ENCODE results near the gene MYH14.

MYH14 gene

DNA sequence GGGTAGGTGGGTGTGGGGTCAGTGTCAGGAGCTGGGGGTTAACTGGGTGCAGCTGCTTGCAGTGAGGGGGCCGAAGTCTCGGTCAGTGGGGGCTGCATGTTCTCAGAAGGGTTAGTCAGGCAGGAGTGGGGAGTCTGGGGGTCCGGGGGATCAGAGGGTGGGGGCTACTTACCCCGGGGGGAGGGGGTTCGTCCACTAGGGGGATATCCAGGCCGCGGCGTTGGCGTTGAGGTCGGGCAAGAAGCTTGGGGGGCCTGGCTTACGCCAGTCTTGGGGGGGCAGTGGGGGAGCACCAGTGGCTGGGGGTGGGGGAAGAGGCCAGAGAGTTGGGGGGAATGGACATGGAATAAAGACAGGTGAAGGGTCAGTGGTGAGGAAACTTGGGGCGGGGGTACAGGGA, 116.6 kb downstream of the MYH14 start:
- peaks cover 47% of the 10 kb centered on the region for H3K27me3 Mint-ChIP-seq (ENCODE audit: low read depth)
- H3K4me3 Mint-ChIP-seq: no peak overlapping the region
- H3K27ac Mint-ChIP-seq: no peak overlapping the region
- H3K9me3 Mint-ChIP-seq: no peaks in the 10 kb centered on the region
- H3K4me1 Mint-ChIP-seq: peaks cover 14% of the 10 kb centered on the region
- TF ChIP-seq, protein P1, sequence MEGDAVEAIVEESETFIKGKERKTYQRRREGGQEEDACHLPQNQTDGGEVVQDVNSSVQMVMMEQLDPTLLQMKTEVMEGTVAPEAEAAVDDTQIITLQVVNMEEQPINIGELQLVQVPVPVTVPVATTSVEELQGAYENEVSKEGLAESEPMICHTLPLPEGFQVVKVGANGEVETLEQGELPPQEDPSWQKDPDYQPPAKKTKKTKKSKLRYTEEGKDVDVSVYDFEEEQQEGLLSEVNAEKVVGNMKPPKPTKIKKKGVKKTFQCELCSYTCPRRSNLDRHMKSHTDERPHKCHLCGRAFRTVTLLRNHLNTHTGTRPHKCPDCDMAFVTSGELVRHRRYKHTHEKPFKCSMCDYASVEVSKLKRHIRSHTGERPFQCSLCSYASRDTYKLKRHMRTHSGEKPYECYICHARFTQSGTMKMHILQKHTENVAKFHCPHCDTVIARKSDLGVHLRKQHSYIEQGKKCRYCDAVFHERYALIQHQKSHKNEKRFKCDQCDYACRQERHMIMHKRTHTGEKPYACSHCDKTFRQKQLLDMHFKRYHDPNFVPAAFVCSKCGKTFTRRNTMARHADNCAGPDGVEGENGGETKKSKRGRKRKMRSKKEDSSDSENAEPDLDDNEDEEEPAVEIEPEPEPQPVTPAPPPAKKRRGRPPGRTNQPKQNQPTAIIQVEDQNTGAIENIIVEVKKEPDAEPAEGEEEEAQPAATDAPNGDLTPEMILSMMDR (IDR thresholded peaks at IDR 0.05; ENCODE audit: unreplicated experiment in 3 of 3): no peak
- peaks cover 7% of the 10 kb centered on the region for H3K36me3 Mint-ChIP-seq (ENCODE audit: low read depth)

DNA sequence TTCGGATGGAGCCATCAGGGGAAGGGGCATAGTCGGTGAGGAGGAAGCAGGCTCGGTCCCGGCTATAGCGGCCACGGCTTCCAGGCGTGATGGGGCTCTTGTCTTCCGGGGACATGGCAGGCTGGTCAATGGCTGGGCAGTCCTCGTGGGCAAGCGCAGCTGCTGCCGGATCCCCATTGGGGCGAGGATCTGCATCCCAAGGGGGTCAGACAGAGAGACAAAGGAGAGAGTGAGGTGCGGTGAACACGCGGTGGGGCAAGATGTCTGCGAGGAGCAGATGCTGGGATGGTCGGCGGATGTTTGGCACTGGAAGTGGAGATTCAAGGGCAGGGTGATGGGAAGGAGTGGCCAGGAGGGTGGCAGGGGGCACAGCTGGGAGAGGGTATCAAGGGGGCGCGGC, 117.2 kb downstream of the MYH14 start:
- TF ChIP-seq, protein P1 (IDR thresholded peaks at IDR 0.05; ENCODE audit: unreplicated experiment in 3 of 3): no peak
- peaks cover 7% of the 10 kb centered on the region for H3K36me3 Mint-ChIP-seq (ENCODE audit: low read depth)
- H3K4me1 Mint-ChIP-seq: peaks cover 11% of the 10 kb centered on the region
- H3K27ac Mint-ChIP-seq: no peak overlapping the region
- H3K27me3 Mint-ChIP-seq (ENCODE audit: low read depth): peaks cover 44% of the 10 kb centered on the region
- H3K4me3 Mint-ChIP-seq: no peak overlapping the region
- H3K9me3 Mint-ChIP-seq: no peaks in the 10 kb centered on the region

DNA sequence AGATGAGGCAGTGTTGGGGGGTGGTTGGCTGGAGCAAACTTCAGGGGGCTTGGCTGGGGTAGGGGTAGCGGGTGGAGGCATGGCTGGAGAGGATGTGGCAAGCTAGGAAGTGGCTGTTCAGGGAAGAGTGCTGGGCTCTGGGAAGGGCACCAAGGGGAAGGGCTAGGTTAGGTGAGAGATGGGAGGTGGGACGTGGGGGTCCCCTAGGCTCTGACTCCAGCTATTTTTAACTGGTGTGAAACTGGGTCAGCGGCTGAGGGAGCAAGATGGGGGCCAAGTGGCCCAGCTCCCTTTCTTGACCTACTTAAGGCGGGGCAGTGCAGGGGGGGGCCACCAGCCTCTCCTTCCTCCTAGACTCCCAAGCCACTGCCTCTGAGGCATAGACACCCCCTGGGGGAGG, 118.4 kb downstream of the MYH14 start:
- H3K27ac Mint-ChIP-seq: no peak overlapping the region
- no peak overlapping the region for H3K4me3 Mint-ChIP-seq
- no peaks in the 10 kb centered on the region for H3K9me3 Mint-ChIP-seq
- H3K27me3 Mint-ChIP-seq (ENCODE audit: low read depth): peaks cover 43% of the 10 kb centered on the region
- H3K36me3 Mint-ChIP-seq (ENCODE audit: low read depth): peaks cover 7% of the 10 kb centered on the region
- TF ChIP-seq, protein P1 (IDR thresholded peaks at IDR 0.05; ENCODE audit: unreplicated experiment in 3 of 3): no peak
- peaks cover 15% of the 10 kb centered on the region for H3K4me1 Mint-ChIP-seq

DNA sequence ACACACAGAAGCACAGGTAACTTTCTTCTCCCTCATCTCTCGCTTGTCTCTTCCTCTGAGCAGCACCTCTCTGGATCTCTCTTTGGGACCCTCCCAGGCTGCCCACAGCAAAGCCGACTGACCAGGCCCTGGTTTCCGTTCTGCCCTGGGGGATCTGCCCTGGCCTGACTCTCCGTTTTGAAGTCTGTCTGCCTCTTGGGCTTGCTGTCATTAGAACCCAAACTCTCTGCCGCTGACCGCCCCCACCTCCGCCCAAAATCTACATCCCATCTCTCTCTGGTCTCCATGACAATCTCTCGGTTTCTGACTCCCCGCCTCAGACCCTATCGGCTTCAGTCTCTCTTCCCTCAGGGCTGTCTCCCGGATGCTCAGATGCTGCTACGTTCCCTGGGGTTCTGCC, 118.8 kb downstream of the MYH14 start:
- no peaks in the 10 kb centered on the region for H3K9me3 Mint-ChIP-seq
- peaks cover 44% of the 10 kb centered on the region for H3K27me3 Mint-ChIP-seq (ENCODE audit: low read depth)
- TF ChIP-seq, protein P1 (IDR thresholded peaks at IDR 0.05; ENCODE audit: unreplicated experiment in 3 of 3): no peak

DNA sequence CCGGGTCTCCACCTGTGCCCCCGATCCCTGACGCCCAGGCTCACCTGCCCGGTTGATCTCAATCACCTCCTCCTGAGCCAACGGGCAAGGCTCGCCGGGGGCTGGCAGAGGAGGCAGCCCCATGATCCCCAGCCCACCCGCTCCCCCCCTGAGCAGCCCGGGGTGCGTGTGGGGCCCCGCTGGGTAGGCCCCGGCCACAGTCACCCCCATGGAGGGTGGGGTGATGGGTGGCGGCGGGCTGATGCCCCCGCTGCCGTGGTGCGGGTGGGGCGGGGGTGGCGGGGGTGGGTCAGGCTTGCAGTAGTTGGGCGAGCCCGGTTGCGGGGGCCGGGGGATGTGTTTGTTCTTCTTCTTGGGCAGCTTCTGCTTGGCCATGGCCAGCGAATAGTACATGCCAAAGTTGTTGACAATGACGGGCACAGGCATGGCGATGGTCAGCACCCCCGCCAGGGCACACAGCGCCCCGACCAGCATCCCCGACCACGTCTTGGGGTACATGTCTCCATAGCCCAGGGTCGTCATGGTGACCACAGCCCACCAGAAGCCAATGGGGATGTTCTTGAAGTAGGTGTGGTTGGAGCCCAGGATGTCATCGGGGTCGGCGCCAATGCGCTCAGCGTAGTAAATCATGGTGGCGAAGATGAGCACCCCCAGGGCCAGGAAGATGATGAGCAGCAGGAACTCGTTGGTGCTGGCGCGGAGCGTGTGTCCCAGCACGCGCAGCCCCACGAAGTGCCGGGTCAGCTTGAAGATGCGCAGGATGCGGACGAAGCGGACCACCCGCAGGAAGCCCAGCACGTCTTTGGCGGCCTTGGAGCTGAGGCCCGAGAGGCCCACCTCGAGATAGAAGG, 119.7 kb downstream of the MYH14 start:
- H3K4me3 Mint-ChIP-seq: no peak overlapping the region
- peaks cover 7% of the 10 kb centered on the region for H3K36me3 Mint-ChIP-seq (ENCODE audit: low read depth)
- TF ChIP-seq, protein P1 (IDR thresholded peaks at IDR 0.05; ENCODE audit: unreplicated experiment in 3 of 3): no peak
- H3K27me3 Mint-ChIP-seq (ENCODE audit: low read depth): peaks cover 44% of the 10 kb centered on the region
- no peaks in the 10 kb centered on the region for H3K9me3 Mint-ChIP-seq
- H3K27ac Mint-ChIP-seq: no peak overlapping the region
- H3K4me1 Mint-ChIP-seq: peaks cover 25% of the 10 kb centered on the region

More for the DNA sequence above, 118.8 kb downstream of the MYH14 start:
- no peak overlapping the region for H3K4me3 Mint-ChIP-seq
- H3K4me1 Mint-ChIP-seq: peaks cover 19% of the 10 kb centered on the region
- no peak overlapping the region for H3K27ac Mint-ChIP-seq
- H3K36me3 Mint-ChIP-seq (ENCODE audit: low read depth): peaks cover 7% of the 10 kb centered on the region

DNA sequence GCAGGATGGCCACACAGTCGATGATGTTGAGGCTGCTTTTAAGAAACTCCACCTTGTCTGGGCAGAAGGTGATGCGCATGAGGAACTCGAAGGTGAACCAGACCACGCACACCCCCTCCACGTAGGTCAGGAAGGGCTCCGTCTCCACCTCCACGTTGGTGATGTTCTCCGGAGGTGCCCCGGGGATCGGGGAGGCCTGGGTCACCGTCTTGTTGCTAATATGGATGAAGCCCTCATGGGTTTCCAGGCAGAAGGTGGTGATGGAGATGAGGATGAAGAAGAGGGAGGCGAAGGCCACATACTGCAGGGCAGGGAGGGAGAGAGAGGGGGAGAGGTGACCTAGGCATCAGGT, 120.3 kb downstream of the MYH14 start:
- Mint-ChIP-seq H3K36me3 (ENCODE audit: low read depth) (peaks cover 7% of the 10 kb centered on the region), H3K4me1 (peaks cover 25% of the 10 kb centered on the region), H3K9me3 (no peaks in the 10 kb centered on the region), H3K4me3 (no peak overlapping the region), H3K27me3 (ENCODE audit: low read depth) (peaks cover 44% of the 10 kb centered on the region), H3K27ac (no peak overlapping the region)
- TF ChIP-seq, protein P1 (IDR thresholded peaks at IDR 0.05; ENCODE audit: unreplicated experiment in 3 of 3): no peak
